Ishikawa (cell line): ENCODE results near the gene TRABD2A.

Experiments
- EP300 ChIP-seq: IDR thresholded peaks from 2 replicates; pipeline ENCODE4 v1.6.1; 2012; ENCODE audit warnings: borderline replicate concordance
- FOXM1 ChIP-seq: IDR thresholded peaks from 2 replicates; pipeline ENCODE4 v1.6.1; 2012; ENCODE audit warnings: low read depth, borderline replicate concordance
- TEAD4 ChIP-seq: IDR thresholded peaks from 2 replicates; pipeline ENCODE4 v1.6.1; 2012
- YY1 ChIP-seq: IDR thresholded peaks from 2 replicates; pipeline ENCODE4 v1.6.1; 2012; ENCODE audit warnings: low read depth
- TF ChIP-seq, protein P1 (sequence below): IDR thresholded peaks from 2 replicates; pipeline ENCODE4 v1.6.1; 2012; ENCODE audit warnings: low read depth, mild to moderate bottlenecking
- TF ChIP-seq, protein P2 (sequence below): IDR thresholded peaks from 2 replicates; pipeline ENCODE4 v1.6.1; 2012

DNA sequence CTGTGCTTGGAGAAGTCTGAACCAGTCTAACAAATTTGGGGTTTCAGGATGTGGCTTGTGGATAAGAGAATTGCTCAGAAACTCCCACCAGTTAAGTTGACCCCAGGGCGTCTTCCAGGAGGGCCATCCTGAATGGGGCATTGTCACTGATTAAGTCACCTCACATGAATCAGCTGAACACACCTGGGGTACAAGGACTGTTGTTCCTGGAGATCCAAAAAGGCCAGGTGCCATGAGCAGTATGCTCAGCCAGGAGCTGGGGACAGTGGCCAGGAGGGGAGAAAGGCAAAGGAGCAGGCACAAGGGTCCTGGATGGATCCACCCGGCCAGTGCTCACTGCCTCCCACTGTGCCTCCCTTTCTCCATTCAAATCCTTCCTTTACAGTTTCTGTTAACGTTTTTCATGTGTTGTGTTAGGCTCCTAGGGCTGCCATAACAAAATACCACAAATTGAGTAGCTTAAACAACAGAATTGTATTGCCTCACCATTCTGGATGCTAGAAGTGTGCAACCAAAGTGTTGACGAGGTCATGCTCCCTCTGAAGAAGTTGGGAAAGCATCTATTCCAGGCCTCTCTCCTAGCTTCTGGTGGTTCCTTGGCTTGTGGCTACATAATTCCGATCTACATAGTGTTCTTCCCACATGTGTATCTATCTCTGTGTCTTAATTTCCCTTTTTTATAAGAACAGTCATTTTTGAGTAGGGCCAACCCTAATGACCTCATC, 33.4 kb downstream of the TRABD2A start:
- TF ChIP-seq FOXM1 (no peak), YY1 (no peak), TEAD4 (no peak), EP300 (no peak)
- TF ChIP-seq, protein P1, sequence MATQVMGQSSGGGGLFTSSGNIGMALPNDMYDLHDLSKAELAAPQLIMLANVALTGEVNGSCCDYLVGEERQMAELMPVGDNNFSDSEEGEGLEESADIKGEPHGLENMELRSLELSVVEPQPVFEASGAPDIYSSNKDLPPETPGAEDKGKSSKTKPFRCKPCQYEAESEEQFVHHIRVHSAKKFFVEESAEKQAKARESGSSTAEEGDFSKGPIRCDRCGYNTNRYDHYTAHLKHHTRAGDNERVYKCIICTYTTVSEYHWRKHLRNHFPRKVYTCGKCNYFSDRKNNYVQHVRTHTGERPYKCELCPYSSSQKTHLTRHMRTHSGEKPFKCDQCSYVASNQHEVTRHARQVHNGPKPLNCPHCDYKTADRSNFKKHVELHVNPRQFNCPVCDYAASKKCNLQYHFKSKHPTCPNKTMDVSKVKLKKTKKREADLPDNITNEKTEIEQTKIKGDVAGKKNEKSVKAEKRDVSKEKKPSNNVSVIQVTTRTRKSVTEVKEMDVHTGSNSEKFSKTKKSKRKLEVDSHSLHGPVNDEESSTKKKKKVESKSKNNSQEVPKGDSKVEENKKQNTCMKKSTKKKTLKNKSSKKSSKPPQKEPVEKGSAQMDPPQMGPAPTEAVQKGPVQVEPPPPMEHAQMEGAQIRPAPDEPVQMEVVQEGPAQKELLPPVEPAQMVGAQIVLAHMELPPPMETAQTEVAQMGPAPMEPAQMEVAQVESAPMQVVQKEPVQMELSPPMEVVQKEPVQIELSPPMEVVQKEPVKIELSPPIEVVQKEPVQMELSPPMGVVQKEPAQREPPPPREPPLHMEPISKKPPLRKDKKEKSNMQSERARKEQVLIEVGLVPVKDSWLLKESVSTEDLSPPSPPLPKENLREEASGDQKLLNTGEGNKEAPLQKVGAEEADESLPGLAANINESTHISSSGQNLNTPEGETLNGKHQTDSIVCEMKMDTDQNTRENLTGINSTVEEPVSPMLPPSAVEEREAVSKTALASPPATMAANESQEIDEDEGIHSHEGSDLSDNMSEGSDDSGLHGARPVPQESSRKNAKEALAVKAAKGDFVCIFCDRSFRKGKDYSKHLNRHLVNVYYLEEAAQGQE, result no peak
- TF ChIP-seq, protein P2, sequence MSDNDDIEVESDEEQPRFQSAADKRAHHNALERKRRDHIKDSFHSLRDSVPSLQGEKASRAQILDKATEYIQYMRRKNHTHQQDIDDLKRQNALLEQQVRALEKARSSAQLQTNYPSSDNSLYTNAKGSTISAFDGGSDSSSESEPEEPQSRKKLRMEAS, result no peak
